Measurements from ENCODE around the gene TRPM8.
A peak's percentile ranks its signal among the peaks of the same experiment; 100 is the strongest.
"Not testable (repeated sequence)": the region's sequence is repeated elsewhere in the genome, so short reads cannot be mapped to it uniquely, and the experiment has no call there.

Gene TRPM8

GRCh38 chr2:233934524-233934923 is 17.4 kb downstream of the TRPM8 start:
- intact Hi-C loops (cut with DNase I) = no loop called here
- DNase-seq = peak in 1 of 42 donors; percentile 17

- intact Hi-C loops (cut with DNase I) = no loop called here
- DNase-seq = peak in 1 of 42 donors; percentile 7
Measured at GRCh38 chr2:233935426-233935825, 18.3 kb downstream of the TRPM8 start.

- intact Hi-C loops (cut with DNase I) = no loop called here
- DNase-seq = peak in 1 of 42 donors; percentile 31
Measured at GRCh38 chr2:233936089-233936488, 18.9 kb downstream of the TRPM8 start.

- intact Hi-C loops (cut with DNase I) = no loop called here
- peak in 30 of 42 donors; percentile 8 to 74 (median 32) for DNase-seq
Measured at GRCh38 chr2:233938676-233939370, 21.6 kb downstream of the TRPM8 start.

GRCh38 chr2:233940376-233941276 is 23.5 kb downstream of the TRPM8 start:
- intact Hi-C loops (cut with DNase I) = no loop called here
- DNase-seq = no peak

- intact Hi-C loops (cut with DNase I) = no loop called here
Measured at GRCh38 chr2:233942731-233943130, 25.6 kb downstream of the TRPM8 start.

GRCh38 chr2:233944269-233944668 is 27.1 kb downstream of the TRPM8 start:
- intact Hi-C loops (cut with DNase I) = no loop called here
- DNase-seq = no peak

More at GRCh38 chr2:233942731-233943130, 25.6 kb downstream of the TRPM8 start:
- no peak for DNase-seq

- intact Hi-C loops (cut with DNase I) = no loop called here
- no peak for DNase-seq
Measured at GRCh38 chr2:233944722-233945121, 27.5 kb downstream of the TRPM8 start.

- DNase-seq = no peak
- intact Hi-C loops (cut with DNase I) = no loop called here
Measured at GRCh38 chr2:233945146-233945545, 28.0 kb downstream of the TRPM8 start.

- intact Hi-C loops (cut with DNase I) = no loop called here
- DNase-seq = no peak
Measured at GRCh38 chr2:233950078-233950825, 33.1 kb downstream of the TRPM8 start.

- intact Hi-C loops (cut with DNase I) = no loop called here
- DNase-seq = no peak
Measured at GRCh38 chr2:233952335-233952734, 35.2 kb downstream of the TRPM8 start.

GRCh38 chr2:233953087-233953801 is 36.1 kb downstream of the TRPM8 start:
- intact Hi-C loops (cut with DNase I) = no loop called here
- no peak for DNase-seq

GRCh38 chr2:233960203-233960602 is 43.0 kb downstream of the TRPM8 start:
- DNase-seq = no peak
- intact Hi-C loops (cut with DNase I) = no loop called here

GRCh38 chr2:233961905-233962304 is 44.7 kb downstream of the TRPM8 start:
- DNase-seq = no peak
- intact Hi-C loops (cut with DNase I) = no loop called here

GRCh38 chr2:233964581-233964980 is 47.4 kb downstream of the TRPM8 start:
- DNase-seq = no peak
- intact Hi-C loops (cut with DNase I) = no loop called here

- intact Hi-C loops (cut with DNase I) = no loop called here
- no peak for DNase-seq
Measured at GRCh38 chr2:233965032-233965603, 47.9 kb downstream of the TRPM8 start.

GRCh38 chr2:233965646-233966045 is 48.5 kb downstream of the TRPM8 start:
- DNase-seq; intact Hi-C loops (cut with DNase I): not testable (repeated sequence)

- intact Hi-C loops (cut with DNase I) = no loop called here
- peak in 11 of 42 donors; percentile 9 to 59 (median 18) for DNase-seq
Measured at GRCh38 chr2:233966388-233966787, 49.2 kb downstream of the TRPM8 start.

GRCh38 chr2:233967164-233967563 is 50.0 kb downstream of the TRPM8 start:
- intact Hi-C loops (cut with DNase I) = no loop called here
- no peak for DNase-seq

All from head of caudate nucleus (tissue), 42 donors.